Renal cortex interstitium (tissue), 15 donors: ENCODE results near the gene FGGY. TPM values are rescaled to one million over a fixed set of nuclear protein-coding genes. Genes with fewer than 3 reads are reported as not detected.
"Not testable (repeated sequence)": the region's sequence is repeated elsewhere in the genome, so short reads cannot be mapped to it uniquely, and the experiment has no call there.

ENCODE experiments used
- DNase-seq, 11 donors: peaks; one replicate each; pipeline ENCODE4 v3.0.0-alpha.2; 2013; ENCODE audit warnings: low read depth in 9 of 11, low spot score in 4 of 11; ENCODE audit errors: extremely low read depth in 1 of 11
- long read RNA-seq, 16 experiments: transcript quantifications; one replicate each; lab custom pipeline, GENCODE V29; 2026
- polyA plus RNA-seq, 3 donors: library from polyadenylated mRNA; unstranded; fragments of 120-200 nt; gene quantifications; one replicate each; pipeline ENCODE4 v1.2.1, GENCODE V29; 2013; ENCODE audit not compliant: insufficient read length in 3 of 3

FGGY gene
- polyA plus RNA-seq: 10 to 100 TPM; 21.4 to 22.1 (median 21.9) TPM
- long read RNA-seq, donor 1, partial matches to known transcripts: 5 of 6 reads
- long read RNA-seq, donor 1, other reads (novel, unspliced or antisense): 0 of 6 reads
- long read RNA-seq, donor 2, partial matches to known transcripts: 7 of 7 reads
- long read RNA-seq, donor 2, other reads (novel, unspliced or antisense): 0 of 7 reads
- long read RNA-seq, donor 3, partial matches to known transcripts: 7 of 8 reads
- long read RNA-seq, donor 3, other reads (novel, unspliced or antisense): 0 of 8 reads
- long read RNA-seq, donor 4, partial matches to known transcripts: 5 of 5 reads
- long read RNA-seq, donor 4, other reads (novel, unspliced or antisense): 0 of 5 reads
- long read RNA-seq, donor 5: 0 reads
- long read RNA-seq, donor 6: 0 reads
- long read RNA-seq, donor 7, partial matches to known transcripts: 14 of 14 reads
- long read RNA-seq, donor 7, other reads (novel, unspliced or antisense): 0 of 14 reads
- long read RNA-seq, donor 8, partial matches to known transcripts: 19 of 20 reads
- long read RNA-seq, donor 8, other reads (novel, unspliced or antisense): 0 of 20 reads
- long read RNA-seq, donor 9, partial matches to known transcripts: 5 of 5 reads
- long read RNA-seq, donor 9, other reads (novel, unspliced or antisense): 0 of 5 reads
- long read RNA-seq, donor 10, partial matches to known transcripts: 8 of 8 reads
- long read RNA-seq, donor 10, other reads (novel, unspliced or antisense): 0 of 8 reads
- long read RNA-seq, donor 11, partial matches to known transcripts: 5 of 5 reads
- long read RNA-seq, donor 11, other reads (novel, unspliced or antisense): 0 of 5 reads
- long read RNA-seq, donor 12: 0 reads
- long read RNA-seq, donor 13, partial matches to known transcripts: 15 of 15 reads
- long read RNA-seq, donor 13, other reads (novel, unspliced or antisense): 0 of 15 reads
- long read RNA-seq, donor 14, partial matches to known transcripts: 5 of 6 reads
- long read RNA-seq, donor 14, other reads (novel, unspliced or antisense): 0 of 6 reads
- long read RNA-seq, donor 15: 0 reads
- long read RNA-seq, donor 16, partial matches to known transcripts: 25 of 27 reads
- long read RNA-seq, donor 16, other reads (novel, unspliced or antisense): 0 of 27 reads

GRCh38 chr1:59296358-59297256, at the start of gene FGGY:
FGGY (plus strand) TSS chr1:59297094; CDS start chr1:59321550, 24,456 bp downstream.
- DNase-seq: peak; percentile 85 to 98 (median 93)

- no peak for DNase-seq
These were observed 48.1 kb upstream of the FGGY start for GRCh38 chr1:59248758-59249157.

DNA sequence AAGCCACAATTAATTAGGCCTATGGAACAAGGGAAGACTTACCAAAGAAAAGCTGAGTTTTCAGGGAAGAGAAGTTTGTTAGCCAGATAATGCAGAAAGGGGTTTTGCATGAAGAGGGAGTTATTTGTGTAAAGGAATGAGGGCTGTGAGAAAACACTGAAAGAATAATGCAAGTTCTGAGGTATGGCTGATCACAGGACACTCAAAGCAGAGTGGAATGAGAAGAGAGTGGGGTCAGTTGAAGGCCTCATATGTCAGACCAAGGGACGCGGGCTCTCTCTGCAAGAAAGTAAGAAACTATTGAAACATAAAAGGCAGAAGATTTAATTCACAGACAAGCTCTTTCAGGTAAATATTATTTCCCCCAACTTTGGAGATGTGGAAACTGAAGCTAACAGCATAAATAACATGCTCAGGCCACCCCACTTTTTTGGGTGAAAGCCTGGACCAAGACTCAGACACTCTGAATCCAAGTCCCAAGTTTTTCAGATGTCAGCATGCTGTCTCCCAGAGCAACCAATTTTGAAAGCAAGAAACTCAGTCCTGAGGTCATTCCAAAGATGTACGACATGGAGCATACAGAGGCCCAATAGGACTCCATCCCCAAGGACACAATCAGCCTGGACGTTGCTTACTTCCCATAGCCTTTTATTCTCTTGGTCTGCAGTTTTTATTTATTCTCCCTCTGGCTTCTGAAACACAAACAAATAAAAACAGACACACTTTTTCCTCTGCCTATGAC, 47.3 kb upstream of the FGGY start:
- DNase-seq: no peak

DNA sequence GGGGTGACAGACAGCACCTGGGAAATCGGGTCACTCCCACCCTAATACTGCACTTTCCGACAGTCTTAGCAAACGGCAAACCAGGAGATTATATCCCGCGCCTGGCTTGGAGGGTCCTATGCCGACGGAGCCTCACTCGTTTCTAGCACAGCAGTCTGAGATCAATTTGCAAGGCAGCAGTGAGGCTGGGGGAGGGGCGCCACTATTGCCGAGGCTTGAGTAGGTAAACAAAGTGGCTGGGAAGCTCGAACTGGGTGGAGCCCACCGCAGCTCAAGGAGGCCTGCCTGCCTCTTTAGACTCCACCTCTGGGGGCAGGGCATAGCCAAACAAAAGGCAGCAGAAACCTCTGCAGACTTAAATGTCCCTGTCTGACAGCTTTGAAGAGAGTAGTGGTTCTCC, 45.8 kb upstream of the FGGY start:
- not testable (repeated sequence) for DNase-seq

- not testable (repeated sequence) for DNase-seq
These were observed 40.5 kb upstream of the FGGY start for GRCh38 chr1:59256429-59256828.

DNA sequence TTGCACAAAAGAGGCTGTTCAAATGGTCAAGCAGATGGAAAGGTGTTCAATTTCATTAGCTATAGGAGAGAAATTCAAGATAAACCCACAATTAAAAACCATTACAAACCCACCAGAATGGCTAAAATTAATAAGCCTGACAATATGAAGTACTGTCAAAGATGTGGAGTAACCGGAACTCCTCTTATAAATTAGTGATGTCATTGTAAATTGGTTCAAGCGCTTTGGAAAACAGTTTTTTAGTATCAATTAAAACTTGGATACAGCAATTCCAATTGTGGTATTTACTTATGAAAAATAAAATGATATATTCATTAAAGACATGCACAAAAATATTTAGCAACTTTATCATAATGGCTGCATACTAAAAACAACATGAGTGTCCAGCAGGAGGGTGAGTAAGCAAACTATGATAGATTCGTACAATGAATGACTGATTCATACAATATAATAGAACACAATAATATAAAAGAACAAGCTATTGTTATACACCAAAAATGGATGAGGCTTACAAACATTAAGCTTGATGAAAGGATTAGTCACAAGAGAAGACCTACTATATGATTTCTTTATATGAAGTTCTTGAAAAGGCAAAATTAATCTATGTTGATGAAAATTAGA, 38.4 kb upstream of the FGGY start:
- DNase-seq: no peak

DNA sequence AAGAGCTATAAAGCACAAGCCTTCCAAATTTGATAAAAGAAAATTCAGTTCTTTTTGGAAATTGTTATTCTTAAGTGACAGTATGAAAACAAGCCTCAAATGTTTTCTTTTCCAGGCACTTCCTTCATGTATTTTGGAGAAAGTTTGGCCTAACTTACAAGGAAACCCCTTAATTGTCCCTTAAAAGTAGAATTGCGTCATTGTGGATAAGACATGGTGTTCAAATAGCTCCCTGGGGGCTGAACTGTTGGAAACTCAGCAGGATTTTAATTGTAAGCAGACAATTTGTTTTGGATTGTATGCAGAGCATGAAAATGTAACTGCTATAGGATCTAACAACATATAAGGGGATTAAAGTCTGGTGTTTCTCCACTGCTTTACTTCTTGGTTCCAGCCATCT, 35.4 kb upstream of the FGGY start:
- DNase-seq: peak in 10 of 11 donors; percentile 19 to 65 (median 46)

- DNase-seq: no peak
These were observed 34.3 kb upstream of the FGGY start for GRCh38 chr1:59262631-59263030.

DNA sequence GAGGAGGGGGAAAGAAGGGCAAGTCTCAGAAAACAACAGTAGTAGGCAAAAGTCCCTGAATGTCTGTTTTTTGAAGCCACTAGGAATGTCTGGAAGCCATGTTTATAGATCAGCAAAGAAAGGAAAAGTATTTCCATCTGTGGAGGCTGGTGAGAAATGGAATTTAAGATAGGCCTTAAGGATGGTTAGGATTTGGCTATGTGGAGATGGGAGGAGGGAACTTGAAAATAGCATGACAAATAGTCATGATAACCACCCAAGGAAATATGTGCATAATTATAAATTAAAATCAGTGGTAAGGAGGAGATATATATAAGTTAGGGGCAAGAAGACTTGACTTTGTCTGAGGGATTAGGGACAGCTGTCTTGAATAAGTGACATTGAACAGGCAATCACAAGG, 33.8 kb upstream of the FGGY start:
- DNase-seq: no peak

GRCh38 chr1:59265622-59266021, 31.3 kb upstream of the FGGY start:
- no peak for DNase-seq

DNA sequence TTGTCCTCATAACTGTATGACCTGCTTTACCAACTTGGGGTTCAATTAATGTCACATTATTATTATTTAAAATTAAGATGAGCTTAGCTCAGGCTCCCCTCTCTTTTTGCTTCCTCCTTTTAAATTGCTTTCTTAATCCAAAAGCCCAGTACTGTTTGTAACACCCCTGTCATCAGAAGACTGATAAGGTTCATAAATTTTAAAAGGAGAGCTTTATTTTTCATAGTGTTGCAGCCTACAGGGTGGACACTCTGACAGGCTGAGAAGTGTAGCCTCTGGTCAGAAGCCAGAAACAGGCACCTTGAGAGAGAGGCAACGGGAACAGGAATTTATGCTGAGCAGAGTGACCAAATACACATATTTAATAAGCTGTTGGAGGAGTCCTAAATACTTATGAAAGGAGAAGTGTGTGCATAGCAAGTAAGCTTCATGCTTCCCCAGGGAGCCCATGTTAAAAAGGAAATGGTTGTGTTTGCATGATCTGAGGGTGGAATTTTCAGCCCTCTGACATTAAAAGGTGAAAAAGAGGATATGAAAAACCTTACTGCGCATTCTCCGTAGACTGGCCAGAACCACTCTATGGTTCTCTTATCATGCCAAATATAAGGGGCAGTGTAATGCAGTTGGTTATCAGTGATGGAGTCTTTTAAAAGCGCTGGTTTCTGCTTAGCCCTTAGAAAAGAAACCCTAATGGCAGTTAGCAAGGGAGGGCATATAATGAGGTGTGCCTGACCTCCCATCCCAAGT, 30.5 kb upstream of the FGGY start:
- no peak for DNase-seq

DNA sequence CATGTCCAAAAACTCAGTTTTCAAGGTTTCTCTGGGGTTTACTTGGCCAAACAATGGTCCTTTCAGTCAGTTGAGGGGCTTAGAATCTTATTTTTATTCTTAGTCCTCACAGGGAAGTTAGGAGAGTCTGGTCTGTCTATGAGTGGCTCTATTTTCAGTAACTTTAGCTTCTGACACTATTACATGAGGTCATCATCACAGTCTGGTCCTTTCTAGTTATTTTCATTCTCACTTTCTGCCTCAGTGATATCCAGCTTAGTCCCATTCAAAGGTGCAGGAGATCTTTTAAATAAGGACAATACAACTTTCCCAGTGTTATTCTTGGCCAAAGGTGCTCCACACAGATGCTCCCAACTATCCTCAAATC, 30.0 kb upstream of the FGGY start:
- no peak for DNase-seq

DNA sequence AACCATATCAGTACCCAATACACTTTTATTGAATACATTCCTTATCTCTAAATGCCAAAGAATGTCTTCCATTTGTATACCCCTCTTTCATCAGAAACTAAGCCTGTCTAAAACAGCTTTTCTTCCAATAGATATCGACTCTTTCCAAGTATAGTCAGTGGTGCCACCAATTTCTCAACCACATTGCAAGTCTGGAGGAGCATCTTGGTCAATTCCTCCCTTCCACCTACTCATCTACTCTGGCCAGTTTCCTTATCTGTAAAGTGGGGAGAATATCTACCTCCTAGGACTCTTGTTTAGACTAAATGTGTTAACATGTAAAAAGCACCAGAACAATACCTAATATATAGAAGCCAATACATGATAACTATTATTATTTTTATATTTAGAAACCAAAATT, 28.5 kb upstream of the FGGY start:
- no peak for DNase-seq

- DNase-seq: no peak
These were observed 25.2 kb upstream of the FGGY start for GRCh38 chr1:59271561-59272260.

GRCh38 chr1:59272507-59272906, 24.4 kb upstream of the FGGY start:
- no peak for DNase-seq

DNA sequence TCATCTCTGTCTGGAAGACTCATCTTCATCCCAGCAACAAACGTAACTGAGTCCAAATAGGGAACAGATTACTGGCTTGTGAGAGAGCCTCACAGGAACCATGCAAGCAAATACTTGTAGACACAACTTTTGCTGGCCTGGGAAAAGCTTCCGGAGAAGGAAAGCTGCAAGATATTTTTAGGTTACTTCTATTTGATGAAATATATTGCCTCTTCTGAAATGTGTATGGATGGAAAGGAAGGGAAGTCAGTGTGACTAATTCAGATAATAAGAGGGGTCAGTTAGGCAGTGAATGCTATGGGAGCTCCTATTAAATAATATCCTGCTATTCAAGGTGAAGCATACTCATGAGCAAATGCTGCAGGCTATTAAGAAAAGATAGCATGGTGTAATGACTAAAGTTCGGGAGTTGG, 20.4 kb upstream of the FGGY start:
- no peak for DNase-seq
